Subcutaneous adipose tissue (tissue), 4 donors: ENCODE measurements around the gene HCFC1. TPM values are rescaled to one million over a fixed set of nuclear protein-coding genes. Genes with fewer than 3 reads are reported as not detected.

ENCODE experiments used
- small RNA-seq: library from RNA; depleted of rRNA; stranded (forward); fragments of <200 nt; gene quantifications from one replicate; pipeline ENCODE3, GENCODE V24; 2016
- total RNA-seq, 4 donors: library from RNA; depleted of rRNA; stranded (reverse); fragments of >200 nt; gene quantifications; one replicate each; pipeline ENCODE4 v1.1.0, GENCODE V29; 2016
- TF ChIP-seq, protein P1 (sequence below): fragments of 450-650 bp; IDR thresholded peaks from one replicate; pipeline ENCODE4 v1.5.1; 2016; ENCODE audit warnings: low read depth, mild to moderate bottlenecking, control low read depth, antibody characterized with exemption, moderate library complexity

Gene HCFC1
- total RNA-seq, 4 donors from 2014 or later, result 17.7 to 33.9 (median 21.2) TPM

DNA sequence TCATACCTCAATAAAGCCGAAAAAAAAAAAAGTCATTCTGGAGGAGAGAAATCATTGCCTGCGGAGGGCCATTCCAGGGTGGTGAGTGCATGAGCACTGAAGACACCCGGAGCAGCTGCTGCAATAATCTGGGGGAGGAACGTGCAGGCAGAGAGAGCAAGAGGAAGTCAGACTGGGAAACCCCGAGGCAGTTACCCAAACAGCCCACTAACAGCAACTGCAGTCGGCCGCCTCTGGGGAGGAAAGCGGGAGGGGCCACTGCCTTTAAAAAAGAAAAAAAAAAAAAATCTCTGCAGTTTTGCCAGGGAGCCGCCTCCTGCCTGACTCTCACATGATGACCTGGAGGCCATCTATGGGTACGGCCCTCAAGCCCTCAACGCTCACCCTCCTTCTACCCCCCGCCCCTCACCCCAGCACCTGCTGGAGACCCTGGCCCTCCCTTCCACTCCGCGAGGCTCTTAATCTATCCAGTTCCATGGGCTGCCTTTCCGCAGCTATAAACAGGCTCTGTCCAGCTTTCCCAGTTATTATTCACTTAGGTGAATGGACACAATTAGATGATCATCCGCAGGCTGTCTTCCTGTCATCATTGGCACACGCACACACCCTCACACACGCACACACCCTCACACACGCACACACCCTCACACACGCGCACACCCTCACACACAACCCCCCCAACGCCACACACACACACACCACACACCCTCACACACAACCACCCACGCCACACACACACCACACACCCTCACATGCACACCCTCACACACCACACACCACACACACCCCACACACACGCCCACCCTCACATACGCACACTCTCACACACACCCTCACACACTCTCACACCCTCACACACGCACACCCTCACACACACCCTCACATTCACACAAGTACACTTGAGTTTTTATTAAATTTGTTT is 70.5 kb downstream of the HCFC1 start:
- TF ChIP-seq, protein P1, sequence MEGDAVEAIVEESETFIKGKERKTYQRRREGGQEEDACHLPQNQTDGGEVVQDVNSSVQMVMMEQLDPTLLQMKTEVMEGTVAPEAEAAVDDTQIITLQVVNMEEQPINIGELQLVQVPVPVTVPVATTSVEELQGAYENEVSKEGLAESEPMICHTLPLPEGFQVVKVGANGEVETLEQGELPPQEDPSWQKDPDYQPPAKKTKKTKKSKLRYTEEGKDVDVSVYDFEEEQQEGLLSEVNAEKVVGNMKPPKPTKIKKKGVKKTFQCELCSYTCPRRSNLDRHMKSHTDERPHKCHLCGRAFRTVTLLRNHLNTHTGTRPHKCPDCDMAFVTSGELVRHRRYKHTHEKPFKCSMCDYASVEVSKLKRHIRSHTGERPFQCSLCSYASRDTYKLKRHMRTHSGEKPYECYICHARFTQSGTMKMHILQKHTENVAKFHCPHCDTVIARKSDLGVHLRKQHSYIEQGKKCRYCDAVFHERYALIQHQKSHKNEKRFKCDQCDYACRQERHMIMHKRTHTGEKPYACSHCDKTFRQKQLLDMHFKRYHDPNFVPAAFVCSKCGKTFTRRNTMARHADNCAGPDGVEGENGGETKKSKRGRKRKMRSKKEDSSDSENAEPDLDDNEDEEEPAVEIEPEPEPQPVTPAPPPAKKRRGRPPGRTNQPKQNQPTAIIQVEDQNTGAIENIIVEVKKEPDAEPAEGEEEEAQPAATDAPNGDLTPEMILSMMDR, result no peak

DNA sequence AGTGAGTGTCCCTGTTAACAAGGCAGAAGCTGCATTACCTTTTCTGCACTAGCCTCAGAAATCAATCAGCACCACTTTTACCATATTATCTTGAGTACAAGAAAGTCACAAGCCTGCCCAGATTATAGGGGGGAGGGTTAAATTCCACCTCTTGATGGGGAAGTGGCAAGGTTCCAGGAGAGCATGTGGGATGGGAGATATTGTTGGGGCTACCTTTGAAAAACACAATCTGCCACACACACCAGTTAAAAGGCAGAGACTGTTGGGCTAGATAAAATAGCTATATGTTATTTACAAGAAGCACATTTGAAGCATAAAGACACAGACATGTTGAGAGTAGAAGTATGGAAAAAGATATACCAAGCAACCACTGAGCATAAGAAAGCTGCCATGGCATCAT is 73.7 kb downstream of the HCFC1 start:
- TF ChIP-seq, protein P1, result no peak

Small RNAs within 50 kb of the gene (small RNA-seq; reads per million reads assigned to genes)
- not detected for gene MIR3202-1

Other genes with a start within 250 kb of the HCFC1 start
- gene BCAP31, start 247.4 kb downstream of the HCFC1 start, total RNA-seq, result 100 to 1,000 TPM; 214 to 334 (median 269) TPM
- 10 to 100 TPM; 12.4 to 83.8 (median 28.1) TPM for gene ABCD1, start 247.0 kb downstream of the HCFC1 start, total RNA-seq
- gene PLXNB3, start 207.6 kb downstream of the HCFC1 start, total RNA-seq, result 10 to 100 TPM in 3 of 4 donors, 1 to 10 TPM in 1; 8.8 to 47.3 (median 24.5) TPM
- gene SRPK3, start 190.8 kb downstream of the HCFC1 start, total RNA-seq, result 1 to 10 TPM in 3 of 4 donors, under 1 TPM in 1; 0.49 to 2.1 (median 1.5) TPM
- 10 to 100 TPM; 40.9 to 70.0 (median 69.5) TPM for gene IDH3G, start 177.4 kb downstream of the HCFC1 start, total RNA-seq
- gene SSR4, start 177.2 kb downstream of the HCFC1 start, total RNA-seq, result 100 to 1,000 TPM in 3 of 4 donors, 10 to 100 TPM in 1; 75.4 to 172 (median 140) TPM
- 1 to 10 TPM in 1 of 4 donors, under 1 TPM in 3; 0.65 to 1.3 (median 0.80) TPM for gene PDZD4, start 141.3 kb downstream of the HCFC1 start, total RNA-seq
- gene L1CAM, start 85.6 kb downstream of the HCFC1 start, total RNA-seq, result 1 to 10 TPM in 2 of 4 donors, under 1 TPM in 2; 0.68 to 1.5 (median 0.95) TPM
- gene AVPR2, start 67.1 kb downstream of the HCFC1 start, total RNA-seq, result 10 to 100 TPM in 1 of 4 donors, 1 to 10 TPM in 3; 3.4 to 13.9 (median 5.7) TPM
- 10 to 100 TPM in 3 of 4 donors, 1 to 10 TPM in 1; 8.5 to 37.4 (median 28.2) TPM for gene ARHGAP4, start 45.6 kb downstream of the HCFC1 start, total RNA-seq
- 10 to 100 TPM; 69.4 to 87.8 (median 76.5) TPM for gene NAA10, start 36.8 kb downstream of the HCFC1 start, total RNA-seq
- gene RENBP, start 27.2 kb downstream of the HCFC1 start, total RNA-seq, result 10 to 100 TPM; 14.0 to 43.4 (median 29.5) TPM
- gene TMEM187, start 936 bp upstream of the HCFC1 start, total RNA-seq, result 1 to 10 TPM; 2.0 to 10.0 (median 6.1) TPM
- 10 to 100 TPM; 42.7 to 74.4 (median 47.3) TPM for gene IRAK1, start 48.1 kb upstream of the HCFC1 start, total RNA-seq
- gene MECP2, start 125.9 kb upstream of the HCFC1 start, total RNA-seq, result 10 to 100 TPM; 36.8 to 71.2 (median 47.1) TPM
- not detected for gene OPN1LW, start 172.4 kb upstream of the HCFC1 start, total RNA-seq
- not detected for gene OPN1MW, start 210.8 kb upstream of the HCFC1 start, total RNA-seq
- gene OPN1MW2, start 247.9 kb upstream of the HCFC1 start, total RNA-seq, result not detected